Sigmoid colon (tissue), 4 donors: ENCODE results near the gene SULT1A1.
"Not testable (repeated sequence)": the region's sequence is repeated elsewhere in the genome, so short reads cannot be mapped to it uniquely, and the experiment has no call there.

Experiments used
- POLR2AphosphoS5 ChIP-seq, 4 donors: sonication (generic); formaldehyde crosslinking; IDR thresholded peaks; one replicate each; pipeline ENCODE4 v1.6.1; 2017; ENCODE audit warnings: antibody characterized with exemption in 4 of 4
- TF ChIP-seq, protein P1 (sequence below), 4 experiments: fragments of 450-650 bp in 3 of 4; fragments of 200-600 bp in 1 of 4; IDR thresholded peaks; one replicate each; pipeline ENCODE4 v1.5.1; 2016 to 2019; ENCODE audit warnings: antibody characterized with exemption in 4 of 4, mild to moderate bottlenecking in 3 of 4, moderate library complexity in 2 of 4

DNA sequence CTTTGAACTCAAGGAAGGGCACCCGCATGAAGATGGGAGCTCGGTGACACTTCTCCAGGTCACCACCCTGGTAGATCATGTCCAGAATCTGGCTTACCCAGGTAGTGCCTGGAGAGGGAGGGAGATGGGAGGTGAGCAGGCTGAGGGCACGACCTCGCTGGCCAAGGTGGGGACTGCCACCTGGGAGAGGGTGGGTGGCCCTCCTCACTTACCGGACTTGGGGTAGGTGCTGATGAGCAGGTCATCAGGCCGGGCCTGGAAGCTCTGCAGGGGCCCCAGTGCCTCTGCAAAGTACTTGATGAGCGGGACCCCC lies 1.4 kb downstream of the SULT1A1 start:
- not testable (repeated sequence) for TF ChIP-seq POLR2AphosphoS5 (IDR thresholded peaks at IDR 0.05)
- TF ChIP-seq, protein P1, sequence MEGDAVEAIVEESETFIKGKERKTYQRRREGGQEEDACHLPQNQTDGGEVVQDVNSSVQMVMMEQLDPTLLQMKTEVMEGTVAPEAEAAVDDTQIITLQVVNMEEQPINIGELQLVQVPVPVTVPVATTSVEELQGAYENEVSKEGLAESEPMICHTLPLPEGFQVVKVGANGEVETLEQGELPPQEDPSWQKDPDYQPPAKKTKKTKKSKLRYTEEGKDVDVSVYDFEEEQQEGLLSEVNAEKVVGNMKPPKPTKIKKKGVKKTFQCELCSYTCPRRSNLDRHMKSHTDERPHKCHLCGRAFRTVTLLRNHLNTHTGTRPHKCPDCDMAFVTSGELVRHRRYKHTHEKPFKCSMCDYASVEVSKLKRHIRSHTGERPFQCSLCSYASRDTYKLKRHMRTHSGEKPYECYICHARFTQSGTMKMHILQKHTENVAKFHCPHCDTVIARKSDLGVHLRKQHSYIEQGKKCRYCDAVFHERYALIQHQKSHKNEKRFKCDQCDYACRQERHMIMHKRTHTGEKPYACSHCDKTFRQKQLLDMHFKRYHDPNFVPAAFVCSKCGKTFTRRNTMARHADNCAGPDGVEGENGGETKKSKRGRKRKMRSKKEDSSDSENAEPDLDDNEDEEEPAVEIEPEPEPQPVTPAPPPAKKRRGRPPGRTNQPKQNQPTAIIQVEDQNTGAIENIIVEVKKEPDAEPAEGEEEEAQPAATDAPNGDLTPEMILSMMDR (IDR thresholded peaks at IDR 0.05), result not testable (repeated sequence)
